Nephron progenitor cell (in vitro differentiated cells): ENCODE measurements around the gene IQCE.
"Not testable (repeated sequence)": the region's sequence is repeated elsewhere in the genome, so short reads cannot be mapped to it uniquely, and the experiment has no call there.

Experiments
- DNase-seq: peaks from one replicate; pipeline ENCODE4 v3.0.0; 2021
- H3K27ac Mint-ChIP-seq: 2 replicates; pipeline ENCODE4 v1.8.0; 2021; ENCODE audit warnings: mild to moderate bottlenecking, moderate library complexity, mixed read lengths
- H3K27me3 Mint-ChIP-seq: 2 replicates; pipeline ENCODE4 v1.8.0; 2021; ENCODE audit warnings: mild to moderate bottlenecking, low read depth, mixed read lengths; ENCODE audit not compliant: poor library complexity
- H3K36me3 Mint-ChIP-seq: 2 replicates; pipeline ENCODE4 v1.8.0; 2021; ENCODE audit warnings: low read depth, mixed read lengths
- H3K4me1 Mint-ChIP-seq: 2 replicates; pipeline ENCODE4 v1.8.0; 2021; ENCODE audit warnings: mixed read lengths
- H3K4me3 Mint-ChIP-seq: 2 replicates; pipeline ENCODE4 v1.8.0; 2021; ENCODE audit warnings: mild to moderate bottlenecking, moderate library complexity, mixed read lengths
- H3K9me3 Mint-ChIP-seq: 2 replicates; pipeline ENCODE4 v1.8.0; 2021; ENCODE audit warnings: mild to moderate bottlenecking, moderate library complexity, mixed read lengths
- TF ChIP-seq, protein P1 (sequence below): fragments of 200-600 bp; sonication (generic); IDR thresholded peaks from 2 replicates; pipeline ENCODE4 v1.5.0; 2021; ENCODE audit warnings: antibody characterized with exemption

IQCE gene

DNA sequence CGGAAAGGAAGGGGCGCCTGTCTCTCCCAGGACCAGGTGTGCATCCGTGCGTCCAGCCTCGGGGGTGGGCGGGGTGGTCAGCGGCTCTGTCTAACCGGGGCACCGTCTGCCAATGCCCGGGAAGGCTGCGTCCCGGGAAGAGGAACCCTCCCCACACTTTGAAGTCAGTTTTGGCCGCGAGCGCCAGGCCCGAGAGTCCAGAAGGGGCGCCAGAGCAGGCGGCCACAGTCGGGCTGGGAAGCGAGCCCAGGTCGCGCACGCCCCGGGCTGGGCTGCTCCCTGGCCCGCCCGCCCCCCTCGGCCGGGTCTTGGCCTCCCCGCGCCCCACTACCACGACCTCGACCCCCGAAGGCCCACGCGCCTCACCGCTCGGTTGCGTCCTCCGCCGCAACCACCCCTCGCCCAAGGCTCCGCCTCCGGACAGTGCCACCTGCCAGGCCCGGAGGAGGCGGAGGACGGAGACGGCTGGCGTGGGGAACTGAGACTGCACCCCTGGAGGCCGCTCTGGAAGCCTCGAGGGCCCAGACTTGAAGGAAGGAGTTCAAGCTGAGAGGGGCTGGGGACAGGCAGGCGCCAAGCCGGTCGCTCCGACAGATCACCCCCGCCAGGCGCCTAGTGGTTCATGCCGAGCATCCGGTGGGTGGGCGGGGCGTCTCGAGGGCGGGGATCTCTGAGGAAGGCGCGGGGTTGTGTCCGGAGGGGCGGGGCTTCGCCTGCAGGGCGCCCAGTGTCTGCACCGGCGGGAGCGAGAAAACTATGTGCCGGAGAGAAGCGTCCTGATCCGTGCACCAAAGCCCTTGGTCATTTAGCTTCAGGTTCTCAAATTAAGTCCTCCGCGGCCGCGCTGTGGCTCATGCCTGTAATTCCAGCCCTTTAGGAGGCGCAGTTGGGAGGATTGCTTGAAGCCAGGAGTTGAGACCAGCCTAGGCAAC is 3.4 kb upstream of the IQCE start, which contains the start of gene BRAT1:
Gene BRAT1 (minus strand): TSS at position 404 of the 932 bp plus-strand sequence. CDS start 1,093 bp downstream, outside the sequence.
- TF ChIP-seq, protein P1, sequence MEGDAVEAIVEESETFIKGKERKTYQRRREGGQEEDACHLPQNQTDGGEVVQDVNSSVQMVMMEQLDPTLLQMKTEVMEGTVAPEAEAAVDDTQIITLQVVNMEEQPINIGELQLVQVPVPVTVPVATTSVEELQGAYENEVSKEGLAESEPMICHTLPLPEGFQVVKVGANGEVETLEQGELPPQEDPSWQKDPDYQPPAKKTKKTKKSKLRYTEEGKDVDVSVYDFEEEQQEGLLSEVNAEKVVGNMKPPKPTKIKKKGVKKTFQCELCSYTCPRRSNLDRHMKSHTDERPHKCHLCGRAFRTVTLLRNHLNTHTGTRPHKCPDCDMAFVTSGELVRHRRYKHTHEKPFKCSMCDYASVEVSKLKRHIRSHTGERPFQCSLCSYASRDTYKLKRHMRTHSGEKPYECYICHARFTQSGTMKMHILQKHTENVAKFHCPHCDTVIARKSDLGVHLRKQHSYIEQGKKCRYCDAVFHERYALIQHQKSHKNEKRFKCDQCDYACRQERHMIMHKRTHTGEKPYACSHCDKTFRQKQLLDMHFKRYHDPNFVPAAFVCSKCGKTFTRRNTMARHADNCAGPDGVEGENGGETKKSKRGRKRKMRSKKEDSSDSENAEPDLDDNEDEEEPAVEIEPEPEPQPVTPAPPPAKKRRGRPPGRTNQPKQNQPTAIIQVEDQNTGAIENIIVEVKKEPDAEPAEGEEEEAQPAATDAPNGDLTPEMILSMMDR, result peak; percentile 38
- Mint-ChIP-seq H3K36me3 (peaks cover 22% of the 10 kb centered on the region), H3K27ac (peak within 1 kb of the TSS; percentile 99), H3K27me3 (peaks cover 4% of the 10 kb centered on the region), H3K4me1 (peaks cover 33% of the 10 kb centered on the region), H3K4me3 (peak within 1 kb of the TSS; percentile 85), H3K9me3 (no peaks in the 10 kb centered on the region)
- DNase-seq, result peak; percentile 99

DNA sequence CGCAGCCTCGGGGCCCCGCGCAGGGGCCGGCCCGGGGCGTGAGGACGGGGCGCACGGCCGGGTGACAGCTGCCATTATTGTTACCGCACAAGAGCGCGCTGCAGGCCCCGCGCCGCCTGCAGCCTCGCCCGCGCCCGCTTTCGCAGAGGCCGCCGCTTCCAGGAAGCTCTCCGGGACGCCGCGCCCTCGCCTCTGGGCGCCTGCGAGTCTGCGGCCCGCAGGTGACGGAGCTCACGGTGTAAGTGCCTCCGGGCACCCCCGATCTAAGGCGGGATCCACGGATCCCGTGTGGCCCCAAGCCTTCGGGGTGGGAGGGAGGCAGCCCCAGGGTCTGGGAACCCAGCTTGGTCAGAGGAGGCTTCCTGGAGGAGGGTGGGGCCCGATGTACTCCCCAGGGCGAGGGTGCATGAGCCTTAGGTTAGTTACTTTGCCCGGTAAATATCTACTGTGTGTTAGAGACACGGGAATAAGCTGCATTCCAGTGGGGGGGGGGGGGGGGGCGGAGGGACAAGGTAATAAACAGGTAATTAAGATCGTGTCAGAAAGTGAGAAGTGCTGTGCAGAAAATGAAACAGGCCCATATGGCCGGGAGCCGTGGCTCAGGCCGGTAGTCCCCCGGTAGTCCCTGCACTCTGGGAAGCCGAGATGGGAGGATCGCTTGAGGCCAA is 638 bp downstream of the IQCE start:
- TF ChIP-seq, protein P1, result no peak
- no peaks in the 10 kb centered on the region for H3K9me3 Mint-ChIP-seq
- peaks cover 6% of the 10 kb centered on the region for H3K36me3 Mint-ChIP-seq
- H3K27ac Mint-ChIP-seq, result no peak overlapping the region
- DNase-seq, result no peak
- peaks cover 4% of the 10 kb centered on the region for H3K27me3 Mint-ChIP-seq
- peaks cover 18% of the 10 kb centered on the region for H3K4me1 Mint-ChIP-seq
- H3K4me3 Mint-ChIP-seq, result peak overlapping the region; percentile 79

DNA sequence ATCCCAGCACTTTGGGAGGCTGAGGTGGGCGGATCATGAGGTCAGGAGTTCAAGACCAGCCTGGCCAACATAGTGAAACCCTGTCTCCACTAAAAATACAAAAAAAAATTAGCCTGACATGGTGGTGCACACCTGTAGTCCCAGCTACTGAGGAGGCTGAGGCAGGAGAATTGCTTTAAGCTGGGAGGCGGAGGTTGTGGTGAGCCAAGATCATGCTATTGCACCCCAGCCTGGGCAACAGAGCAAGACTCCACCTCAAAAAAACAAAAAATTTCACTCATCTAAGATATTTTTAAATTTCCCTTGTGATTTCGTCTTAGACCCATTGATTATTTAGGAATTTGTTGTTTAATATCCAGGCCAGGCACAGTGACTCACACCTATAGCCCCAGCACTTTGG is 5.2 kb downstream of the IQCE start:
- H3K27me3 Mint-ChIP-seq, H3K4me3 Mint-ChIP-seq, H3K9me3 Mint-ChIP-seq, DNase-seq, H3K27ac Mint-ChIP-seq: not testable (repeated sequence)
- Mint-ChIP-seq H3K4me1 (peaks cover 30% of the 10 kb centered on the region), H3K36me3 (peaks cover 15% of the 10 kb centered on the region)

DNA sequence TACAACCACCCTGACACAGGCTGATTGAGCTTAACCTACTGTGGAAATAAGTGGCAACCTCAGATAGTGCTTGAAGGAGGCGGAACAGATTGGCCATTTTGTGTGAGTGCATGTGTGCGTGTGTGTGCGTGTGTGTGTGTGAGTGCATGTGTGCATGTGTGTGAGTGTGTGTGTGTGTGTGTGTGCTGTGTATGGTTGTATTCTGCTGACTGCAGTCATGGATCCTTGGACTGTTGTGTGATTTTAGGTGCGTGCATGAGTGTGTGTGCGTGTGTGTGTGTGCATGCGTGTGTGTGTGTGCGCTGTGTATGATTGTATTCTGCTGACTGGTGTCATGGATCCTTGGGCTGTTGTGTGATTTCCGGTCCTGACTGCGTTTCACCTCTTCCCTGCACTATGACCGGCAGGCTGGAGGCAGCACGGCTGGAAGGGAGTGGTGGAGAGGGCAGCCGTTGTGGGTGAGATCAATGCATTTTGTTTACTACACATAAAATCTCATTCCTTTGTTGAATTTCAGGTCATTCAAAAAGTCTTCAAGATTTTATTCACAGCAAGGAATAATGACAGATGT is 6.3 kb downstream of the IQCE start:
- Mint-ChIP-seq H3K27me3 (peaks cover under 1% of the 10 kb centered on the region), H3K4me1 (peaks cover 37% of the 10 kb centered on the region), H3K27ac (peak overlapping the region; percentile 11), H3K36me3 (peaks cover 15% of the 10 kb centered on the region), H3K4me3 (no peak overlapping the region), H3K9me3 (no peaks in the 10 kb centered on the region)
- TF ChIP-seq, protein P1, result no peak
- DNase-seq, result no peak

DNA sequence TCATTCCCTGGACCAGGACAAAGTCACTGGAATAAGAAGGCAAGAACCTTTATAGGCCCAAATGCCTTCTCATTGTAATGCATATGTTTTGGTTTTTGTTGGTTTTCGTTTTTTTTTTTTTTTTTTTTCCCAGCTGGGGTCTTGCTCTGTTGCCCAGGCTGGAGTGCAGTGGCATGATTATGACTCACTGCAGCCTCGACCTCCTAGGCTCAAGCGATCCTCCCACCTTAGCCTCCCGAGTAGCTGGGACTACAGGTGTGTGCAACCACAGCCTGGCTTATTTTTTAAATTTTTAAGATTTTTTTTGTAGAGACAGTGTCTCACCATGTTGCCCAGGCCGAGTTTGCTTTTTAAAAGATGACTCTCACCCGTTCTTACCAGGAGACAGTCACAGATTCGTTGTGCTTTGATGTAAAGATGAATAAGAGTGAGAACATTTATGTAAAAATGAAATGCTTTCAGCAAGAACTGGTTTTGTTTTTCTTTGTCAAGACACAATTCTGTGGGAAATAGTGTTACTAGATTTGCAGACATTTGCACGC is 7.6 kb downstream of the IQCE start:
- TF ChIP-seq, protein P1, result no peak
- peaks cover 15% of the 10 kb centered on the region for H3K36me3 Mint-ChIP-seq
- no peak for DNase-seq
- no peak overlapping the region for H3K4me3 Mint-ChIP-seq
- H3K9me3 Mint-ChIP-seq, result no peaks in the 10 kb centered on the region
- peaks cover 1% of the 10 kb centered on the region for H3K27me3 Mint-ChIP-seq
- no peak overlapping the region for H3K27ac Mint-ChIP-seq
- H3K4me1 Mint-ChIP-seq, result peaks cover 42% of the 10 kb centered on the region
